NB4 (cell line): ENCODE results near the gene CBFA2T3.

Experiments used
- POLR2A ChIP-seq: IDR thresholded peaks from 2 replicates; pipeline ENCODE4 v1.6.1; 2011; ENCODE audit warnings: mild to moderate bottlenecking; ENCODE audit not compliant: insufficient read length; ENCODE audit errors: extremely low read depth
- TF ChIP-seq, protein P1 (sequence below): IDR thresholded peaks from one replicate; pipeline ENCODE4 v1.5.1; 2012; ENCODE audit warnings: low read depth, low read length
- TF ChIP-seq, protein P2 (sequence below): IDR thresholded peaks from 2 replicates; pipeline ENCODE4 v1.6.1; 2011; ENCODE audit warnings: low read depth, low read length

DNA sequence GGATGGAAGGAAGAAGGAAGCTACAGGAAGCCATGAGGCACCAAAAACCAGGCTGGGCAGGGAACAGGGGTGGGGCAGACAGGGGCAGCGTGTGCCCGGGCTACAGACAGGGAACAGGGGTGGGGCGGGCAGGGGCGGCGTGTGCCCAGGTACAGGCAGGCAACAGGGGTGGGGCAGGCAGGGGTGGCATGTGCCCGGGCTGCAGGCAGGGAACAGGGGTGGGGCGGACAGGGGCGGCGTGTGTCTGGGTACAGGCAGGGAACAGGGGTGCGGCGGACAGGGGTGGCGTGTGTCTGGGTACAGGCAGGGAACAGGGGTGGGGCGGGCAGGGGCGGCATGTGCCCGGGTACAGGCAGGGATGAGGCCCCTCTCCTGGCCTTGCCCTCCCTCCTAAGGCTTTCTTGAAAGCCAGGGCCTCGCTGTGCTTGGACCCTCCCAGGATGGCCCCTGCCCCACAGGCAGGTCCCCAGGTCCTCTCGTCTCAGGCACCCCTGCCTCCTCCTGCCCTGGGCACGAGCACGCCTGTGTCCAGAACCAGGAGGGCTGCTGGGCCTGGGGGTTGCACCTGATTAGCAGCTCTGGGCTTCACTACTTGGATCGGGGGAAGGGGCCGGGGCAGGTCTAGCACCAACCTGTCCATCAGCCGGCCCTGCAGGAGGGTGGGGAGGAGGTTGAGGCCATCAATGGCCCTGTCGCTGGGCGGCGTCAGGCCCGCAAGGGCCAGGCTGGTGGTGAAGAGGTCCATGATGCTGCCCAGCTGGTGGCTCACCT is 150.8 kb downstream of the CBFA2T3 start:
- TF ChIP-seq, protein P1, sequence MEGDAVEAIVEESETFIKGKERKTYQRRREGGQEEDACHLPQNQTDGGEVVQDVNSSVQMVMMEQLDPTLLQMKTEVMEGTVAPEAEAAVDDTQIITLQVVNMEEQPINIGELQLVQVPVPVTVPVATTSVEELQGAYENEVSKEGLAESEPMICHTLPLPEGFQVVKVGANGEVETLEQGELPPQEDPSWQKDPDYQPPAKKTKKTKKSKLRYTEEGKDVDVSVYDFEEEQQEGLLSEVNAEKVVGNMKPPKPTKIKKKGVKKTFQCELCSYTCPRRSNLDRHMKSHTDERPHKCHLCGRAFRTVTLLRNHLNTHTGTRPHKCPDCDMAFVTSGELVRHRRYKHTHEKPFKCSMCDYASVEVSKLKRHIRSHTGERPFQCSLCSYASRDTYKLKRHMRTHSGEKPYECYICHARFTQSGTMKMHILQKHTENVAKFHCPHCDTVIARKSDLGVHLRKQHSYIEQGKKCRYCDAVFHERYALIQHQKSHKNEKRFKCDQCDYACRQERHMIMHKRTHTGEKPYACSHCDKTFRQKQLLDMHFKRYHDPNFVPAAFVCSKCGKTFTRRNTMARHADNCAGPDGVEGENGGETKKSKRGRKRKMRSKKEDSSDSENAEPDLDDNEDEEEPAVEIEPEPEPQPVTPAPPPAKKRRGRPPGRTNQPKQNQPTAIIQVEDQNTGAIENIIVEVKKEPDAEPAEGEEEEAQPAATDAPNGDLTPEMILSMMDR, result no peak
- no peak for TF ChIP-seq POLR2A
- TF ChIP-seq, protein P2, sequence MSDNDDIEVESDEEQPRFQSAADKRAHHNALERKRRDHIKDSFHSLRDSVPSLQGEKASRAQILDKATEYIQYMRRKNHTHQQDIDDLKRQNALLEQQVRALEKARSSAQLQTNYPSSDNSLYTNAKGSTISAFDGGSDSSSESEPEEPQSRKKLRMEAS, result no peak
